Peyer's patch (tissue), 4 donors: ENCODE results near the gene SLC25A21. TPM values are rescaled to one million over a fixed set of nuclear protein-coding genes. Genes with fewer than 3 reads are reported as not detected.

ENCODE experiments used
- DNase-seq, 3 donors: peaks; one replicate each; pipeline ENCODE4 v3.0.0-alpha.2; 2017 to 2019
- H3K27ac ChIP-seq, 4 donors: fragments of 200-600 bp; sonication (generic); one replicate each; pipeline ENCODE4 v1.5.1; 2016 to 2019
- H3K27me3 ChIP-seq, 2 donors: fragments of 200-600 bp; sonication (generic); one replicate each; pipeline ENCODE4 v1.5.1; 2019
- H3K36me3 ChIP-seq, 3 donors: fragments of 200-600 bp; sonication (generic); one replicate each; pipeline ENCODE4 v1.5.1; 2016 to 2019
- H3K4me1 ChIP-seq, 4 donors: fragments of 200-600 bp; sonication (generic); one replicate each; pipeline ENCODE4 v1.5.1; 2016 to 2019
- H3K4me3 ChIP-seq, 4 donors: fragments of 200-600 bp; sonication (generic); 1 replicate in 3 of 4; 2 replicates in 1 of 4; pipeline ENCODE4 v1.5.1; 2016 to 2019; ENCODE audit warnings: mild to moderate bottlenecking in 1 of 4
- H3K9me3 ChIP-seq, 4 donors: fragments of 200-600 bp; sonication (generic); one replicate each; pipeline ENCODE4 v1.5.1; 2016 to 2019; ENCODE audit warnings: mild to moderate bottlenecking in 1 of 4
- CTCF ChIP-seq, 6 experiments: fragments of 450-650 bp in 4 of 6; fragments of 200-600 bp in 2 of 6; sonication (generic) in 1 of 6; IDR thresholded peaks; one replicate each; pipeline ENCODE4 v1.5.1; 2017 to 2019; ENCODE audit warnings: antibody characterized with exemption in 6 of 6, mild to moderate bottlenecking in 3 of 6, moderate library complexity in 1 of 6
- POLR2A ChIP-seq, 2 donors: fragments of 450-650 bp; IDR thresholded peaks; one replicate each; pipeline ENCODE4 v1.5.1; 2017; ENCODE audit warnings: antibody characterized with exemption in 2 of 2, mild to moderate bottlenecking in 2 of 2, moderate library complexity in 2 of 2
- total RNA-seq, 4 donors: library from RNA; depleted of rRNA; stranded (reverse); fragments of >200 nt; gene quantifications; one replicate each; pipeline ENCODE4 v1.1.0, GENCODE V29; 2016

SLC25A21 gene
- total RNA-seq, 4 donors from 2014 or later = 0.70 to 1.6 TPM; not detected in 2

- peaks cover 3 to 85% of the 10 kb centered on the region in 2 donors for H3K27me3 ChIP-seq
- DNase-seq = no peak
- no peak overlapping the region for H3K27ac ChIP-seq
- no peaks in the 10 kb centered on the region for H3K9me3 ChIP-seq
- H3K4me1 ChIP-seq = peaks cover 0 to 42% (median 0%) of the 10 kb centered on the region in 4 donors
- H3K4me3 ChIP-seq = peak overlapping the region in 1 of 4 donors; percentile 43
- no peaks in the 10 kb centered on the region for H3K36me3 ChIP-seq
- TF ChIP-seq POLR2A (IDR thresholded peaks at IDR 0.05) (no peak), CTCF (IDR thresholded peaks at IDR 0.05) (no peak)
Measured at GRCh38 chr14:36662543-36663403, 509.6 kb downstream of the SLC25A21 start.

GRCh38 chr14:36662258-36662542, 510.2 kb downstream of the SLC25A21 start:
- peaks cover 0 to 48% (median 0%) of the 10 kb centered on the region in 4 donors for H3K4me1 ChIP-seq
- TF ChIP-seq POLR2A (IDR thresholded peaks at IDR 0.05) (no peak), CTCF (IDR thresholded peaks at IDR 0.05) (no peak)
- DNase-seq = no peak
- H3K36me3 ChIP-seq = no peaks in the 10 kb centered on the region
- no peak overlapping the region for H3K27ac ChIP-seq
- H3K27me3 ChIP-seq = peaks cover 3 to 88% of the 10 kb centered on the region in 2 donors
- no peaks in the 10 kb centered on the region for H3K9me3 ChIP-seq
- peak overlapping the region in 2 of 4 donors; percentile 5 to 43 for H3K4me3 ChIP-seq

DNA sequence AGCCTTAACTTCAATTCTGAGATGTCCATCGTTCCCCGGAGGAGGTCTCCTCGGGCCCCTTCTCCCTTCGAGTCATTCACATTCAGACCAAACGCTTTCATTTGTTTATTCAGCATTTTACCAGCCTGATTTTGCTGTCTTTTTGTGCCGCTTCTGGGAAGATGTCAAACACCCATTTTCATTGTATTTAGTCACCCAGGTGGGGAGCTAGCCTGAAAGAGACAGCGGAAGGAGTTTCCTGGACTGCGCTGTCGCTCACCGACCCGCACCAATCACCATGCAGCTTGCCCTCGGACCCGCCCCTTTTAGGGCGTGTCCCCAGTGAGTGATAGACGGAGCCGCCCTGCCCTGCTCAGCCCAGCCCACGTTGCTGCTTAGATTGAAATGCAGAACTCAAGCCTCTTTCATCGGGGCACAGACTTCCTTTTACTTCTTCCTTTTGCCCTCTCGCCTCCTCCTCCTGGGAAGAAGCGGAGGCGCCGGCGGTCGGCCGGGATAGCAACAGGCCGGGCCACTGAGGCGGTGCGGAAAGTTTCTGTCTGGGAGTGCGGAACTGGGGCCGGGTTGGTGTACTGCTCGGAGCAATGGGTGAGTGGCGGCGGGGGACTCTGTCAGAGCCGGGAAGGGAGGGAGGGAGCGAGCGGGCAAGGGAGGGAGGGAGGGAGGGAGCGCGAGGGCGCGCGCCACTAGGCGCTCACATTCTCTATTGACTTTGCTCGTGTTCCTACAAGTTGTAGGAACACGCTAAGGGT, 510.7 kb downstream of the SLC25A21 start, which contains the start of gene PAX9:
PAX9 (plus strand) TSS at position 355 of the 752 bp plus-strand sequence; CDS start at position 585, 230 bp downstream.
- Histone ChIP-seq H3K27ac (no peak within 1 kb of the TSS), H3K4me1 (peaks cover 0 to 50% (median 0%) of the 10 kb centered on the region in 4 donors), H3K4me3 (peak within 1 kb of the TSS in 3 of 4 donors; percentile 5 to 43 (median 18)), H3K27me3 (peaks cover 3 to 85% of the 10 kb centered on the region in 2 donors), H3K36me3 (no peaks in the 10 kb centered on the region), H3K9me3 (no peaks in the 10 kb centered on the region)
- no peak for TF ChIP-seq POLR2A (IDR thresholded peaks at IDR 0.05)
- no peak for TF ChIP-seq CTCF (IDR thresholded peaks at IDR 0.05)
- peak in 2 of 3 donors; percentile 80 to 86 for DNase-seq

DNA sequence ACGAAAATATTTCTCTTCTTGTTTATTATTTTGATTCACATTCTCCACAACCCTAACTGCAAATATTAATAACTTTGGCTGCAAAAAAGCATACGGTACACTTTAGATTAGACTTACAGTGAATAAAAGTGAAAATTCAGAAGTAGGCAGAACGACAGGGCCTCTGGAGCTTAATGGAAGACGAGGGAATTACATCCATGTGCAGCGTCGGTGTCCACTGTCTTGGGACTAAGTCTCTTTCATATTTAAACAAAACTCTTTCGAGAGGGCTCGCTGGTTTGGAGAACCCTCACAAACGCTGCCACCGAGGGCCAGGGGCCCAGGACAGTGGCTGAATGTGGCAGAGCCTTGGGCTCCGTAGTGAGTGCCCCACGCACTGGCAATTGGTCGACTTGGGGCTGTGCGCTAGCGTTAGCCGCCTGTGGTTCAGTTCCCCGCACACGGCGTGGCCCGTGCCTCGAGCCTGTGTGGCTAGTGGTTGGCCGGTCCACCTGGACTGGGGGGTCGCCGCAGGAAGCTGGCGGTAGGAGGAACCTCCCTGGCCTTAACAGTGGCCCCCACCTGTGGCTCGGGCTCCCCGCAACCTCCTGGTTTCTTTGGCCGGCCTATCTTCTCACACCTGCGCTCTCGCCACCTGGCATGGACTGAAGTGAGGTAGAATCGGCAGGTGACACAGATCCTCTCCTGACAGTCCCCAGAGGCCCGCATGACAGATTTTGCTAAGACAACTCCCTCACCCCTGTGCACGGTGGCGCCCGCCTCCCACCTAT, 511.5 kb downstream of the SLC25A21 start:
- Histone ChIP-seq H3K9me3 (no peaks in the 10 kb centered on the region), H3K4me3 (peak overlapping the region in 2 of 4 donors; percentile 18 to 43), H3K27ac (no peak overlapping the region), H3K4me1 (peaks cover 0 to 52% (median 0%) of the 10 kb centered on the region in 4 donors), H3K27me3 (peaks cover 3 to 84% of the 10 kb centered on the region in 2 donors), H3K36me3 (no peaks in the 10 kb centered on the region)
- TF ChIP-seq POLR2A (IDR thresholded peaks at IDR 0.05) = no peak
- TF ChIP-seq CTCF (IDR thresholded peaks at IDR 0.05) = no peak
- DNase-seq = no peak
